NCI-H2196 treated with DMSO at 0.1 percent for 48 hours (cell line): ENCODE data around the gene LZTS2.
A peak's percentile ranks its signal among the peaks of the same experiment; 100 is the strongest.

Experiments
- DNase-seq: peaks from one replicate; lab custom pipeline; 2025; ENCODE audit not compliant: unreplicated experiment; lab: John Stamatoyannopoulos, UW

LZTS2 gene

GRCh38 chr10:101050208-101051069 lies 50.8 kb downstream of the LZTS2 start:
- no peak for DNase-seq

- DNase-seq = peak; percentile 33
Observed at GRCh38 chr10:101052285-101052684, 52.7 kb downstream of the LZTS2 start.

DNA sequence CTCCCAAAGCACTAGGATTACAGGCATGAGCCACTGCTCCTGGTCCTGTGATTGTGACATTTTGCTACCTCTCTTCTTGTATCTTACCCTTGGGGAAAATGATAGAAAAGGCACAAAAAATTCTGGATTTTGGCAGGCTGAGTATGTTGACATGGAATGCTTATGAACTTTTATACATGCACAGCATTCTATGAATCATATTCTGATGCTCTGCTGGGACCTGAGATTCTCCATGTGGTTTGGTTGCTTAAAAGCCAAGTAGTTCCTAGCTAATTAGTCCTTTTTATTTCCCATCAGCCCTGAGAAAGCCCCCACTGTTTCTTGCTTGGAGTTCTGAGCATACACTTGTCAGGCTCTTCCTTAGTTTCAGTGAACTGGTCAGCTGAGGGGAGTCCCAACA lies 53.9 kb downstream of the LZTS2 start:
- no peak for DNase-seq

- no peak for DNase-seq
Observed at GRCh38 chr10:101054351-101054750, 54.7 kb downstream of the LZTS2 start.

- no peak for DNase-seq
Observed at GRCh38 chr10:101054876-101055275, 55.3 kb downstream of the LZTS2 start.

DNA sequence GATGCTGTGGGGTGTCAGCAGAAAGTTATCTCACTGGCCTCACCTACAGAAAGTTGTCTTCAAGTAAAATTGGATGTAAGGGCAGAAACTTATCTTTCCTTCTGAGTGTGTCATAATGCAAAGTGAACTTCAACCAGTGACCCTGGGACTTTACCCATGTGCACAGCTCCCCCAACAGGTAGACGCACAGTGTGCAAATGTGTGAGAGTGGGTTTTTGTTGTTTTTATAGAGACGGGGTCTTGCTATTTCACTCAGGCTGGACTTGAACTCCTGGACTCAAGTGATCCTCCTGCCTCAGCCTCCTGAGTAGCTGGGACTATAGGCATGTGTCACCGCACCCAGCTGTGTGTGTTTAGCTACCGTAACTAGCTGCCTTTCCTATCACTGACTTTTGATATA lies 55.8 kb downstream of the LZTS2 start:
- DNase-seq = no peak

- DNase-seq = no peak
Observed at GRCh38 chr10:101056365-101057151, 57.0 kb downstream of the LZTS2 start.
